Measurements from ENCODE around the gene DCST2. TPM values are rescaled to one million over a fixed set of nuclear protein-coding genes. Genes with fewer than 3 reads are reported as not detected.

Gene DCST2
- total RNA-seq, 3 donors from 2014 or later, result 1.7 to 3.3 (median 2.3) TPM

DNA sequence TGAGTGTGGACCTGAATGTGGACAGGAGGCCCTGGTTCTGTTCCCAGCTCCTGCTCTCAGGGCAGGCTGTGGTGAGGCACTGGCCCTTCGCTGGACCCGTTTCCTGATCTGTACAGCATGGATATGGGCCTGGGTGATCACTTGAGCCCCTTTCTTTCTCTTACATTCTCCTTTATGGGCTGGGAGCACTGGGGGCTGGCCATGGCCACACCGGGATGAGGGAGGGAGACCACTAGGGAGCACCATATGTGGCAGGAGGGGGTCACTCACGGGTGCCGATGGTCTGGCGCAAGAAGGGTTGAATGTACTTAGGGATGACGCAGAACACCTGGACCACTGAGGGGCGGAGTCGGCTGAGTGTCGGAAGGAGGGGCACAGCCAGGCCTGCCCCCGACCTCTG, 2.7 kb downstream of the DCST2 start:
- no peaks in the 10 kb centered on the region for H3K9me3 ChIP-seq
- H3K36me3 ChIP-seq (ENCODE audit: low read depth), result no peaks in the 10 kb centered on the region
- ATAC-seq (no peak), DNase-seq (no peak)
- no peaks in the 10 kb centered on the region for H3K4me1 ChIP-seq (ENCODE audit: low read depth)
- TF ChIP-seq, protein P1, sequence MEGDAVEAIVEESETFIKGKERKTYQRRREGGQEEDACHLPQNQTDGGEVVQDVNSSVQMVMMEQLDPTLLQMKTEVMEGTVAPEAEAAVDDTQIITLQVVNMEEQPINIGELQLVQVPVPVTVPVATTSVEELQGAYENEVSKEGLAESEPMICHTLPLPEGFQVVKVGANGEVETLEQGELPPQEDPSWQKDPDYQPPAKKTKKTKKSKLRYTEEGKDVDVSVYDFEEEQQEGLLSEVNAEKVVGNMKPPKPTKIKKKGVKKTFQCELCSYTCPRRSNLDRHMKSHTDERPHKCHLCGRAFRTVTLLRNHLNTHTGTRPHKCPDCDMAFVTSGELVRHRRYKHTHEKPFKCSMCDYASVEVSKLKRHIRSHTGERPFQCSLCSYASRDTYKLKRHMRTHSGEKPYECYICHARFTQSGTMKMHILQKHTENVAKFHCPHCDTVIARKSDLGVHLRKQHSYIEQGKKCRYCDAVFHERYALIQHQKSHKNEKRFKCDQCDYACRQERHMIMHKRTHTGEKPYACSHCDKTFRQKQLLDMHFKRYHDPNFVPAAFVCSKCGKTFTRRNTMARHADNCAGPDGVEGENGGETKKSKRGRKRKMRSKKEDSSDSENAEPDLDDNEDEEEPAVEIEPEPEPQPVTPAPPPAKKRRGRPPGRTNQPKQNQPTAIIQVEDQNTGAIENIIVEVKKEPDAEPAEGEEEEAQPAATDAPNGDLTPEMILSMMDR (IDR thresholded peaks at IDR 0.05), result no peak
- intact Hi-C loops (cut with DNase I, micrococcal nuclease), result no loop called here
- H3K4me3 ChIP-seq, result no peak overlapping the region

DNA sequence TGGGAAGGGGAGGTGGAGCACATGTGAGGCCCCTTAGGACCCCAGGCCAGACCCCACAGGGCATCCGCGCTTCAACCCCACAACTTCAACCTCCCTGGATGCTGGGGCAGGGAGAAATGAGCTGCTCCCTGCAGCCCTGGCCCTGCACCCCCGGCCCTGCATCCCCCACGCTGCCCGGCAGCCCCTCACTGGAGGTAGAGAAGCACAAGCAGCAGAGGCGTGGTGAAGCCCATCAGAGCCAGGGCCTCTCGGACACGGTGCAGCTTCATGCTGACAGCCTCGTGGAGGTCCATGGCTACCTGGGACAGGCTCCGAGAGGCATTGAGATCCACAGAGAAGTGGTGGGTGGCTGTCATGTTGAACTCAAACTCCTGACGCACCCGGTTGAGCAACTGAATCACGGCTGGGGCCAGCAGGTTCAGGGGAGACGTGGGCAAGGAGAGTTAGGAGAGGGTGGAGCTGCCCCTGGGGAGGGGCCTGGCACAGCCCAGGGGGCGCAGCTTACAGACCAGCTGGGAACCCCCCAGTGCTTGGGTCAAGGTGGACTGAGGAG, 3.3 kb downstream of the DCST2 start:
- TF ChIP-seq, protein P1 (IDR thresholded peaks at IDR 0.05), result no peak
- no peak for ATAC-seq
- Histone ChIP-seq H3K4me1 (ENCODE audit: low read depth) (no peaks in the 10 kb centered on the region), H3K36me3 (ENCODE audit: low read depth) (no peaks in the 10 kb centered on the region), H3K4me3 (no peak overlapping the region), H3K9me3 (no peaks in the 10 kb centered on the region)
- no peak for DNase-seq
- intact Hi-C loops (cut with DNase I, micrococcal nuclease), result no loop called here

DNA sequence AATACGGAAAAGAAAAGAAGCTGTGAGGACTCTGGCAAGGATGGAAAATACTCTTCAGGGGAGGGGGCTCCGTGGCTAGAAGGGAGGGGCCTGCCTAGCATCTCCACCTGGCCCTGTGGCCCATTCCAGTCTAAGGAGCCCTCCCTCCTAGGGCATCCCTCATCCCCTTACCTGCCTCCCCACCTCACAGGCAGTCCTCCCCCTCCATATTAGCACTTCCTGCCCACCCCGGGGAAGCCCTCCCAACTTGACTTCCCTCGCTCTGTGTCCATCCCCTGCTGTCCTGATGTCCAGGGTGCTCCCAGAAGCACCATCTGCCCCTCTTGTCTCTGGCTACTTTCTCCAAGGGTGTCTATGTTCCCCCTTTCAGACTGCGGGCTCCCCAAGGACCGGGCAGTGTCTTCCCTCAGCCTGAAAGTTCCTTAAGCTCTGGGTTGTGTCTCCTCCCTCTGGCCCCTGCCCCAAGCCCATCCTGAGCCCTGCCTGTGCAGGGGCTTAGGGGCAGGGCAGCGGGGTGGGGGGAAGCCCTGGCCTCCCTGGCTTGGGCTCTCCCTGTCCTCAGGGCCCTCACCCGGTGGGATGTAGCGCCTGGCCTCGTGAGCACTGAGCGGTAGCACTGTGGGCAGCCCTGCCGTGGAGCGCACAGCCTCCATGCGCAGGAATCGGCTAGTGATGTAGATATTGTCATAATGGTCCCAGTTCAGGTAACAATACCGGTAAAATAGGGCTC, 3.9 kb downstream of the DCST2 start:
- no peaks in the 10 kb centered on the region for H3K36me3 ChIP-seq (ENCODE audit: low read depth)
- H3K4me3 ChIP-seq, result no peak overlapping the region
- intact Hi-C loops (cut with DNase I, micrococcal nuclease), result no loop called here
- no peaks in the 10 kb centered on the region for H3K4me1 ChIP-seq (ENCODE audit: low read depth)
- ATAC-seq (no peak), DNase-seq (no peak)
- TF ChIP-seq, protein P1 (IDR thresholded peaks at IDR 0.05), result no peak
- no peaks in the 10 kb centered on the region for H3K9me3 ChIP-seq

- ATAC-seq, result no peak
- H3K9me3 ChIP-seq, result no peaks in the 10 kb centered on the region
Measured at GRCh38 chr1:155026588-155026987, 7.0 kb downstream of the DCST2 start.

DNA sequence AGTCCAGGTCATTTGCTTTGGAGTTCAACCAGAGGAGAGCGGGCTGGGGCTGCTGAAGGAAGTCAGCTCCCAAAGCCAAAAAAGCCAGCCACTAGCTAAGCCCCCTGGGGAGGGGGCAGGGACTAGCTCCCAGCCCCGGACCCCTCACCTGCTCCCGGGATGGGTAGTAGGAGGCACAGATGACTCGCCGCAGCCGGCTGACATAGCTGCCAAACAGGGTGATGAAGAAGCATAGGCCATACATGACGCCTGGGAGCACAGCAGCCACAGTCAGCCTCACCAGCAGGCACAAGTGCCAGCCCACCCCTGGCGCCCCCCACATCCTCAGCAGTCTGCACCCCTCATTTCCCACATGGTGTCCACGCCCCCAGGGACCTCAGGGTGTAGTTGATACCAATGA, 7.4 kb downstream of the DCST2 start:
- Histone ChIP-seq H3K9me3 (no peaks in the 10 kb centered on the region), H3K4me3 (no peak overlapping the region), H3K4me1 (ENCODE audit: low read depth) (no peaks in the 10 kb centered on the region), H3K36me3 (ENCODE audit: low read depth) (no peaks in the 10 kb centered on the region)
- ATAC-seq (no peak), DNase-seq (no peak)
- TF ChIP-seq, protein P1 (IDR thresholded peaks at IDR 0.05), result no peak
- intact Hi-C loops (cut with DNase I, micrococcal nuclease), result no loop called here

More at GRCh38 chr1:155026588-155026987, 7.0 kb downstream of the DCST2 start:
- Histone ChIP-seq H3K36me3 (ENCODE audit: low read depth) (no peaks in the 10 kb centered on the region), H3K4me3 (no peak overlapping the region), H3K4me1 (ENCODE audit: low read depth) (no peaks in the 10 kb centered on the region)
- intact Hi-C loops (cut with DNase I, micrococcal nuclease), result no loop called here
- no peak for DNase-seq
- TF ChIP-seq, protein P1 (IDR thresholded peaks at IDR 0.05), result no peak
